PFSK-1 (cell line): ENCODE data around the gene CPO.

ENCODE experiments used
- FOXP2 ChIP-seq: optimal IDR thresholded peaks from 2 replicates; pipeline ENCODE3; 2011; ENCODE audit warnings: borderline replicate concordance, control low read depth, inconsistent platforms; ENCODE audit not compliant: insufficient read depth; ENCODE audit errors: extremely low read length, extremely low read depth
- POLR2AphosphoS5 ChIP-seq: IDR thresholded peaks from 2 replicates; pipeline ENCODE4 v1.6.1; 2012; ENCODE audit warnings: low read depth, mild to moderate bottlenecking, control low read depth, low read length, moderate library complexity
- REST ChIP-seq, 2 experiments: IDR thresholded peaks; 2 replicates each; pipeline versions ENCODE4 v1.6.1 to v1.8.0; 2011 to 2012; ENCODE audit warnings: low read depth in 2 of 2, low read length in 2 of 2, control low read depth in 1 of 2, inconsistent platforms in 1 of 2, mild to moderate bottlenecking in 1 of 2, moderate library complexity in 1 of 2; ENCODE audit not compliant: insufficient read depth in 1 of 2
- SIN3A ChIP-seq: IDR thresholded peaks from 2 replicates; pipeline ENCODE4 v1.6.1; 2012; ENCODE audit warnings: mild to moderate bottlenecking, low read length, moderate library complexity, borderline replicate concordance; ENCODE audit not compliant: insufficient read depth
- TAF1 ChIP-seq: IDR thresholded peaks from 2 replicates; pipeline ENCODE4 v1.6.1; 2012; ENCODE audit warnings: low read length, control low read depth, borderline replicate concordance; ENCODE audit not compliant: insufficient read depth

Gene CPO

GRCh38 chr2:206921529-206921928 is 17.8 kb upstream of the CPO start:
- TF ChIP-seq SIN3A: no peak
- TF ChIP-seq FOXP2: no peak
- no peak for TF ChIP-seq TAF1
- no peak for TF ChIP-seq REST (IDR thresholded peaks at IDR 0.05; ENCODE audit: insufficient read depth in 1 of 2, low read depth in 2 of 2, low read length in 2 of 2)
- no peak for TF ChIP-seq POLR2AphosphoS5

GRCh38 chr2:206935991-206936842 is 3.1 kb upstream of the CPO start:
- no peak for TF ChIP-seq POLR2AphosphoS5
- no peak for TF ChIP-seq REST (IDR thresholded peaks at IDR 0.05; ENCODE audit: insufficient read depth in 1 of 2, low read depth in 2 of 2, low read length in 2 of 2)
- no peak for TF ChIP-seq FOXP2
- TF ChIP-seq TAF1: no peak
- no peak for TF ChIP-seq SIN3A

GRCh38 chr2:206936843-206937230 is 2.5 kb upstream of the CPO start:
- no peak for TF ChIP-seq REST (IDR thresholded peaks at IDR 0.05; ENCODE audit: insufficient read depth in 1 of 2, low read depth in 2 of 2, low read length in 2 of 2)
- TF ChIP-seq POLR2AphosphoS5: no peak
- no peak for TF ChIP-seq SIN3A
- TF ChIP-seq TAF1: no peak

- TF ChIP-seq POLR2AphosphoS5: no peak
- no peak for TF ChIP-seq FOXP2
- no peak for TF ChIP-seq TAF1
- no peak for TF ChIP-seq SIN3A
- TF ChIP-seq REST (IDR thresholded peaks at IDR 0.05; ENCODE audit: insufficient read depth in 1 of 2, low read depth in 2 of 2, low read length in 2 of 2): no peak
Measured at GRCh38 chr2:206937555-206937954, 1.8 kb upstream of the CPO start.

GRCh38 chr2:206940546-206940945 is 1.2 kb downstream of the CPO start:
- TF ChIP-seq REST (IDR thresholded peaks at IDR 0.05; ENCODE audit: insufficient read depth in 1 of 2, low read depth in 2 of 2, low read length in 2 of 2): no peak
